GM21381 (cell line): ENCODE measurements around the gene KIAA1217.

Experiments
- ATAC-seq: cut with Tn5 transposase; IDR thresholded peaks from one replicate; pipeline ENCODE4 v1.9.1; 2021; ENCODE audit warnings: mild to moderate bottlenecking, moderate library complexity; ENCODE audit not compliant: unreplicated experiment

The KIAA1217 gene

DNA sequence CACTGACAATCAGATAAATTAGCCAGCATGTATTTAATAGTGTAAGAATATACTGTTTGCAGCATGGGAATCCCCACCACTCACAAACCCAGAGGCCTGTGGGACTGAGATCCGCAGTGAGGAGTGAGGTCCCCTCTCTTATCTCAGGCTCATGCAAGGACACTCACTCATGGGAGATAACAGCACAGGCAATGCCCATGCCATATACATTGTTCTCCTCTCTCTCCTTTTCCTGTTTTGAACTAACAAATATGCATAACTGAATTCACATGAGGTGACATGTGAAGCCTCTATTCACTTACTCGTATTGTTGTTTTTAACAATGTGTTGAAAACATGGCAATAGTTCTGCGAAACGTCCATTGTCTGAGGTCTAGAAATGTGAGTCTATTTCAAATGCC lies 284.2 kb downstream of the KIAA1217 start:
- no peak for ATAC-seq

GRCh38 chr10:24494236-24494635 lies 285.3 kb downstream of the KIAA1217 start:
- ATAC-seq = no peak

- no peak for ATAC-seq
These were observed 285.8 kb downstream of the KIAA1217 start for GRCh38 chr10:24494777-24495176.

GRCh38 chr10:24495666-24496460 lies 286.9 kb downstream of the KIAA1217 start:
- ATAC-seq = no peak

GRCh38 chr10:24496906-24497305 lies 288.0 kb downstream of the KIAA1217 start:
- ATAC-seq = no peak

DNA sequence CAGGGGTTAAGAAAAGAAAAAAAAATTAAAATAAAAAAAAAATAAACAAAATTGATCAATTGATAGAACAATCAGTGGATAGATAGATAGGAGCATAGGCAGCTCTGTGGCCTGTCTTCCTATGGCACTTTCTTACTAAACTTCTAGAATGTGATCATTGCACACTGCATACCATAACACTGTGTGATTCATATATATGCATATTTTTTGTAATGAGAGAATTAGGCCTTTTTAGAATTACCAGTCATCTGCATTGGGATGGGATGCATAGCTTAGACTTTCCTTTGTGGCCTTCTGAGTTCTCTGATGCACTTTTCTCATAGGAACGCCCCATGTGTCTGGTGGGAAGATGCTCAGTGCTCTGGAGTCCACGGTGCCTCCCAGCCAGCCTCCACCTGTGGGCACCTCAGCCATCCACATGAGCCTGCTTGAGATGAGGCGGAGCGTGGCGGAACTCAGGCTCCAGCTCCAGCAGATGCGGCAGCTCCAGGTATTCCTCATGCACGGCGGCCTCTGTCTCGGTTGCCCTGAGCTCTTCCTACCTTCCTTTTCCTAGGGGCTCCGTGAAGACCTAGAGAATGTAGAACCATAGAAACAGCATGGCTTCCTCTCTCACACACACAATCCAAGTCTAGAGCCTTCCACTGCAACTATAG lies 292.2 kb downstream of the KIAA1217 start:
- ATAC-seq = no peak

GRCh38 chr10:24502006-24502405 lies 293.1 kb downstream of the KIAA1217 start:
- ATAC-seq = no peak

DNA sequence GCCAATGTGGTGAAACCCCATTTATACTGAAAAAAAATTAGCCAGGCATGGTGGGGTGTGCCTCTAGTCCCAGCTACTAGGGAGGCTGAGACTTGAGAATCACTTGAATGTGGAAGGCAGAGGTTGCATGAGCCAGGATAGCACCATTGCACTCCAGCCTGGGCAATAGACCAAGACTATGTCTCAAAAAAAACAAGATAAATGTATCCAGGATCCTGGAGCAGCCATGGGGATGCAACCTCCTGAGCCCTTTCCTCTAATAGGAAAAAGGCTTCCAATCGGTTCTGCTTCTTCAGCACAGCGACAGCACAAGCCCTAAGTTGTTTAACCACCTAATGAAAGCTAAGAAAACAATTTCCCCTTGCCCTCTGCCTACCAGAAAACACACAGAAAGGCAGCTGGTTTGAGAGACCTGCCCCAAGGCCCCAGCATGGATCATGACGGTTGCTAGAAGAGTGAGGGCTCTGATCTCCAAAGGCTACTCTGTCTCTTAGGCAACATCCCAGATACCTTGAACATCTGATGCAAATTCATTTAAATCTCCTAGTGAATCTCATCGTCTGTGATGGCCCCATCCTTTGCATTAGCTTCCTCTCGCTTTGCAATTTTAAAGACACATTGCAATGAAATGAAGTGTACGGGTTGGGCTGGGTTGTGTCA lies 294.0 kb downstream of the KIAA1217 start:
- no peak for ATAC-seq

DNA sequence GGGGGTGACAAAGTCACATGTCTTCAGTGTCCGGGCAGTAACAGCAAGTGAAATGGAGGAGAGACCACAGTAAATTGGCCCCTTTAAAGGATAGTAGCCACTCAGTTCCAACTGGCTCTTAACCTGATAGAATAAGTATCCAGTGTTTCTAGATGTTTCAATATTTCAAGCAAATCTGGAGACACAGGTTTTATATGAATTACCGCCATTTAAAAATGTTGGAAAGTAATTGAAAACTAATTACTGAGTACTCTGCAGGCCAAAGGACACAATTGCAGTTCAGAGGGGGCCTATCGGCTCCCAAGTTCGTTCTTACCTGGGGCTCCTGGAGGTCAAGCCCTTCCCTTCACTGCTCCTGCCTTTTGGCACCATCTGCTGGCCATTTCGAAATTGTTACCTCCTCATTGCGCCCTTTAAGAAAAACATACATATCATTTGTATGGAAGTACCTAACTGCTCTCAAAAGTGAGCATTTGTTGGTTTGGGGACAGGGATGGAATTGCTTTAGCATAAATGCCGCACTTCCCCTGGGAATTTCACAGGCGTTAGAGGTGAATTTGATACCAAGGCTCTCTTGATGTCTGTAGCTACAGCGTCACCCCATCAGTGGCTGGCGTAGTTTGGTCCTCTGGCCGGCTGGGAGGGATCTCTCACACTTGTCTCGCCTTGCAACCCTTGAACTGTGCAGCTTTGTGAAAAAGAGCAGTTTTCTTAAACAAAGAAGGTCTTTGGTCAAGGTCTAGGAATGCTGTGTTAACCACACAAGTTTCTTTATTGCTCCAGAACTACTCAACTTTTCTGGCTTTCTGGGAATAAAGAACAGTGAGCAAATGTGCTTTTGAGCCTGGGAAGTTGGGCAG lies 294.8 kb downstream of the KIAA1217 start:
- no peak for ATAC-seq

DNA sequence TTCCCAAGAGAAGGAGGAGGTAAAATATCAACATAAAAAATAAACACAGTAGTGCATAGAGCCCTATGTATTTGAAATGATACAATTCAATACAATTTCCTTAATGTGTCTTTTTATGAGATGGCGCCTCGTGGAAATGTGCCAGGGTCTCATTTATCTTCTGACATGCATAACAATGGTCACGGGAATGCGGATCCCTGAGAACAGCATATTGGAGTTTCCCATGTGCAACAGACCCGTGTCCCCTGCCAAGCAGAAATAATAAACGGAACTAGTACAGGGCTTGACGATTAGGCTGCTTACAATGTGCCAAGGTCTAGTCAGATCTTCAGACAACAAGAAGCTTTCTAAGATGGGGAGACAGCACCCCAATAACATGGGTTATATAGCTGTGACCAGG lies 296.8 kb downstream of the KIAA1217 start:
- no peak for ATAC-seq

- ATAC-seq = no peak
These were observed 304.2 kb downstream of the KIAA1217 start for GRCh38 chr10:24513155-24513554.

DNA sequence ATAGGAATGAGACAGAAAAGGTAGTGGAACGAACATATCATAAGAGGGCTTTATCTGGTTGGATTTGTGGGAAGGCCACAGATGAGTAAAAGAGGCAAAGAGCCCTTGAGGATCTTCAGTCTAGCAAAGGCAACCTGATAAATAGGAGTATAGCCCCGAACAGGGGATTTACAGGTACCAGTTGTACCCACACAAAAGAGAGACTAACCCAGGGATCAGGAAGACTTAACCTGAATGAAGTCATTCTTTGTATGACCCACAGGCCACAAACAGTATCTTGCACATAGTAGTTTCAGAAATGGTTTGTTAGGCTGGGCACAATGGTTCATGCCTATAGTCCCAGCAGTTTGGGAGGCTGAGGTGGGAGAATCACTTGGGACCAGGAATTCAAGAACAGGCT lies 306.5 kb downstream of the KIAA1217 start:
- ATAC-seq = no peak

GRCh38 chr10:24518411-24518810 lies 309.5 kb downstream of the KIAA1217 start:
- no peak for ATAC-seq

DNA sequence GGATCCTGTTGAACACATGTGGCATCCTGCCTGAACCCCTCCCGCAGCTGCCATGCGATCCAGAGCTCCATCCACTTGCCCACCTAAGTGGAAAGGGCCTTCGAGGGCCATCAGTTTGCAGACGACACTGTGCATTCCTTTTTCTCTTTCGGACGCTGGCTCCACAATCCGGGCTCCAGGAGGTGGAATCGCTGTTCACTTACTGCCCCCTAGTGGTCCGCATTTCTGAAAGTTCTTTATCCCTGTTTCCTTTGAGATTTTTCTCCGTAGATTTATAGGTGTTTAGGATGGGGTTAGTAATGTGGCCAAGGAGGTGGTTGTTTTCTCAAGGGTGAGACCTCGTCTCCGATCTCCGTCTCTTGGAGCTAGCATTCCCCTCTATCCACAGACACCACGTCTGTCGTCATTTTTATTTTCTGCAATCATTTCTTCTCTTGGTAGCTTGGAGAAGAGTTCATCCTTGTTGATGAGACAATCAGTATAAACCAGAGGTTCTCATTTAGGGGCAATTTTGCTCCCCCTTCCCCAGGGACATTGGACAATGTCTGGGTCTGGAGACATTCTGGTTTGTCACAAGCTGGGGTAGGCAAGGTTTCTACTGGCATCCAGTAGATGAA lies 310.2 kb downstream of the KIAA1217 start:
- no peak for ATAC-seq

- ATAC-seq = no peak
These were observed 311.0 kb downstream of the KIAA1217 start for GRCh38 chr10:24519950-24520349.

DNA sequence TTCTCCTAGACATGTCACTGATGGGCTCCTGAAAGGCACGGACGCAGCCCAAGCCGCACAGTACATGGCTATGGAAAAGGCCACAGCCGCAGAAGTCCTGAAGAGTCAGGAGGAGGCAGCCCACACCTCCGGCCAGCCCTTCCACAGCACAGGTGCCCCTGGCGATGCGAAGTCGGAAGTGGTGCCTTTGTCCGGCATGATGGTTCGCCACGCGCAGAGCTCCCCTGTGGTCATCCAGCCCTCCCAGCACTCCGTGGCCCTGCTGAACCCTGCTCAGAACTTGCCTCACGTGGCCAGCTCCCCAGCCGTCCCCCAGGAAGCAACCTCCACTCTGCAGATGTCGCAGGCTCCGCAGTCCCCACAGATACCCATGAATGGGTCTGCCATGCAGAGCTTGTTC lies 315.4 kb downstream of the KIAA1217 start:
- ATAC-seq = no peak

GRCh38 chr10:24526085-24526649 lies 317.2 kb downstream of the KIAA1217 start:
- ATAC-seq = no peak

DNA sequence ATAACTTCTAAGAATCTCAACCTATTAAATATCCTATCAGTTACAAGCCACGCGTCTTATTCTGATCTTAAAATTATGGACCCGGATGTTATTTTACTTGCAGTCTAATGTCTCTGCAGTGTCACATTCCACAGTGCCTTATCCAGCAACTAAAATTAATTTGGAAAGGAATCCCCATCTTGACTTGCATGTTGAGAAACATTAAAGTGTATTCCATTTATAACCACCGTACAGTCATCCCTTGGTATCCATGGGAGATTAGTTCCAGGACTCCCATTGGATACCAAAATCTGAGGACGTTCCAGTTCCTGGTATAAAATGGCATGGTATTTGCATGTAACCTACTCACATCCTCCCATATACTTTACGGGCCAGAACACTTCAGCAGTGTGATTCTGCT lies 320.0 kb downstream of the KIAA1217 start:
- no peak for ATAC-seq

- ATAC-seq = no peak
These were observed 322.5 kb downstream of the KIAA1217 start for GRCh38 chr10:24531439-24531838.

DNA sequence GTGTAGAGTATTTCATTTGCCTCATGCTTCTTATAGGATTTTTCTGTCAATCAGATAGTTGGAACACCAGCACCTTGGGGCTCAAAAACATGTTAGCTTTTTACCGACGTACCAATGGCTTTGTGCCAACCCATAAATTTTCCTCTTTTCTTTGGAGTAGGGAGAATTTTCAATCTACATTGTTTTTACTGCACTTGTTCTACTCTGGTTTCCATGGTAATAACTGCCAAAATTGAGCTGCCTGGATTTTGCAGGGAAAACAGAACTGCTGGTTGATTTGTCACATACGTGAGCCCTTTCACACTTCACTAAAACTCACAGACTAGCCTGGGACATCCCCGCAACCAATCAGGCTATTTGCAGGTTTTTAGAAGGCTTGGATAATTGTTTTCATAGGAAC lies 325.0 kb downstream of the KIAA1217 start:
- no peak for ATAC-seq
